MM.1S (cell line): Measurements from ENCODE around the gene CBFB.

ENCODE experiments used
- DNase-seq: peaks from one replicate; pipeline ENCODE4 v3.0.0-alpha.2; 2015
- H2AFZ ChIP-seq: fragments of 300-600 bp; sonication (generic); 2 replicates; pipeline ENCODE4 v1.6.0; 2016; ENCODE audit warnings: antibody characterized with exemption, low read length
- H3F3A ChIP-seq: fragments of 300-600 bp; sonication (generic); 2 replicates; pipeline ENCODE4 v1.6.1; 2016; ENCODE audit warnings: mild to moderate bottlenecking, antibody characterized with exemption, low read length, moderate library complexity, mixed read lengths; ENCODE audit not compliant: insufficient read depth
- H3K27ac ChIP-seq: fragments of 300-600 bp; sonication (generic); 2 replicates; pipeline ENCODE4 v1.5.1; 2016; ENCODE audit warnings: mild to moderate bottlenecking, low read length
- H3K27me3 ChIP-seq: fragments of 300-600 bp; sonication (generic); replicated peaks from 2 replicates; pipeline ENCODE4 v1.6.0; 2016; ENCODE audit warnings: low read length; ENCODE audit not compliant: insufficient read depth
- H3K36me3 ChIP-seq: fragments of 300-600 bp; sonication (generic); replicated peaks from 2 replicates; pipeline ENCODE4 v1.6.1; 2016; ENCODE audit warnings: mild to moderate bottlenecking, low read length, mixed read lengths; ENCODE audit not compliant: insufficient read depth
- H3K4me1 ChIP-seq: fragments of 300-600 bp; sonication (generic); 2 replicates; pipeline ENCODE4 v1.6.1; 2016; ENCODE audit warnings: low read length, mixed read lengths
- H3K4me2 ChIP-seq: fragments of 300-600 bp; sonication (generic); 2 replicates; pipeline ENCODE4 v1.6.0; 2016; ENCODE audit warnings: low read depth, low read length
- H3K4me3 ChIP-seq: fragments of 300-600 bp; sonication (generic); 2 replicates; pipeline ENCODE4 v1.5.1; 2016; ENCODE audit warnings: low read length, mixed read lengths
- H3K79me2 ChIP-seq: fragments of 300-600 bp; sonication (generic); 2 replicates; pipeline ENCODE4 v1.6.1; 2016; ENCODE audit warnings: mixed run types, low read length, mixed read lengths
- H3K9ac ChIP-seq: fragments of 300-600 bp; sonication (generic); 2 replicates; pipeline ENCODE4 v1.6.1; 2016; ENCODE audit warnings: low read length, mixed read lengths
- H3K9me2 ChIP-seq: fragments of 300-600 bp; sonication (generic); replicated peaks from 2 replicates; pipeline ENCODE4 v1.6.1; 2016; ENCODE audit warnings: mild to moderate bottlenecking, low read length, mixed read lengths; ENCODE audit not compliant: insufficient read depth
- H3K9me3 ChIP-seq: fragments of 300-600 bp; sonication (generic); replicated peaks from 2 replicates; pipeline ENCODE4 v1.6.1; 2016; ENCODE audit warnings: mild to moderate bottlenecking, low read length, mixed read lengths; ENCODE audit not compliant: insufficient read depth
- H4K20me1 ChIP-seq: fragments of 300-600 bp; sonication (generic); 2 replicates; pipeline ENCODE4 v1.6.1; 2016; ENCODE audit warnings: mild to moderate bottlenecking, low read length, moderate library complexity, mixed read lengths; ENCODE audit not compliant: insufficient read depth
- CTCF ChIP-seq: fragments of 300-600 bp; sonication (generic); IDR thresholded peaks from 2 replicates; pipeline ENCODE4 v1.5.1; 2016; ENCODE audit warnings: antibody characterized with exemption, low read length, mixed read lengths
- EZH2 ChIP-seq: fragments of 300-600 bp; sonication (generic); optimal IDR thresholded peaks from 2 replicates; pipeline ENCODE3; 2017; ENCODE audit warnings: low read depth, mild to moderate bottlenecking, antibody characterized with exemption, low read length, mixed read lengths
- EZH2phosphoT487 ChIP-seq: fragments of 300-600 bp; sonication (generic); IDR thresholded peaks from 2 replicates; pipeline ENCODE4 v1.6.1; 2018; ENCODE audit warnings: antibody characterized with exemption, low read length

Gene CBFB

GRCh38 chr16:67088551-67088950 lies 59.6 kb downstream of the CBFB start:
- no peak overlapping the region for H3K9ac ChIP-seq
- H2AFZ ChIP-seq: no peak overlapping the region
- no peaks in the 10 kb centered on the region for H3K9me3 ChIP-seq
- H3K4me2 ChIP-seq: no peak overlapping the region
- H4K20me1 ChIP-seq: no peaks in the 10 kb centered on the region
- TF ChIP-seq EZH2phosphoT487 (no peak), EZH2 (no peak), CTCF (no peak)
- H3K27ac ChIP-seq: no peak overlapping the region
- peaks cover 19% of the 10 kb centered on the region for H3K79me2 ChIP-seq
- H3K4me3 ChIP-seq: no peak overlapping the region
- 0 out of 2 replicates have a peak, but pooled peaks cover 4% of the 10 kb centered on the region for H3K36me3 ChIP-seq
- H3K27me3 ChIP-seq: no peaks in the 10 kb centered on the region
- peaks cover 5% of the 10 kb centered on the region for H3K4me1 ChIP-seq
- H3F3A ChIP-seq: peaks cover 6% of the 10 kb centered on the region
- no peak for DNase-seq
- H3K9me2 ChIP-seq: no peaks in the 10 kb centered on the region

- Histone ChIP-seq H3F3A (peaks cover 1% of the 10 kb centered on the region; the same call in 1 of the 2 replicates), H3K27me3 (no peaks in the 10 kb centered on the region), H3K4me3 (no peak overlapping the region), H3K9me3 (no peaks in the 10 kb centered on the region), H3K36me3 (0 out of 2 replicates have a peak, but pooled peaks cover 4% of the 10 kb centered on the region), H4K20me1 (no peaks in the 10 kb centered on the region), H3K9me2 (no peaks in the 10 kb centered on the region), H3K4me2 (no peak overlapping the region), H3K9ac (no peak overlapping the region), H2AFZ (no peak overlapping the region), H3K4me1 (peaks cover 5% of the 10 kb centered on the region), H3K27ac (no peak overlapping the region), H3K79me2 (peaks cover 22% of the 10 kb centered on the region)
- DNase-seq: no peak
- TF ChIP-seq CTCF (no peak), EZH2 (no peak), EZH2phosphoT487 (no peak)
Measured at GRCh38 chr16:67089101-67089500, 60.2 kb downstream of the CBFB start.

- 0 out of 2 replicates have a peak, but pooled peaks cover 4% of the 10 kb centered on the region for H3K36me3 ChIP-seq
- H3K27me3 ChIP-seq: no peaks in the 10 kb centered on the region
- no peak overlapping the region for H3K4me2 ChIP-seq
- H3F3A ChIP-seq: no peaks in the 10 kb centered on the region
- no peaks in the 10 kb centered on the region for H3K4me1 ChIP-seq
- no peak overlapping the region for H2AFZ ChIP-seq
- H3K9me2 ChIP-seq: no peaks in the 10 kb centered on the region
- no peak overlapping the region for H3K27ac ChIP-seq
- H3K4me3 ChIP-seq: no peak overlapping the region
- DNase-seq: no peak
- TF ChIP-seq CTCF (no peak), EZH2phosphoT487 (no peak), EZH2 (no peak)
- H3K9ac ChIP-seq: no peak overlapping the region
- peaks cover 21% of the 10 kb centered on the region for H3K79me2 ChIP-seq
- no peaks in the 10 kb centered on the region for H3K9me3 ChIP-seq
- H4K20me1 ChIP-seq: no peaks in the 10 kb centered on the region
Measured at GRCh38 chr16:67091906-67092566, 63.1 kb downstream of the CBFB start.
